HG03196 (cell line): ENCODE measurements around the gene CEP104.

Source experiments
- ATAC-seq: cut with Tn5 transposase; IDR thresholded peaks from one replicate; pipeline ENCODE4 v1.9.1; 2021; ENCODE audit not compliant: unreplicated experiment

CEP104 gene

GRCh38 chr1:3767328-3767925 lies 89.6 kb downstream of the CEP104 start:
- ATAC-seq, result no peak

- no peak for ATAC-seq
Measured at GRCh38 chr1:3763351-3764125, 93.5 kb downstream of the CEP104 start.

GRCh38 chr1:3762873-3763228 lies 94.2 kb downstream of the CEP104 start:
- ATAC-seq, result no peak

- ATAC-seq, result no peak
Measured at GRCh38 chr1:3762151-3762872, 94.7 kb downstream of the CEP104 start.
